Endometrial microvascular endothelial cells (primary cell): ENCODE results near the gene TMEM163. TPM values are rescaled to one million over a fixed set of nuclear protein-coding genes. Genes with fewer than 3 reads are reported as not detected.
"Not testable (repeated sequence)": the region's sequence is repeated elsewhere in the genome, so short reads cannot be mapped to it uniquely, and the experiment has no call there.

ENCODE experiments used
- in situ Hi-C: cut with HindIII; loops from 2 replicates; pipeline ENCODE4 v1.10.0; 2017; ENCODE audit warnings: low sequenced_read_pairs, low pct_unique_long_range_greater_than_20kb; ENCODE audit errors: inconsistent ontology term
- total RNA-seq: library from RNA; depleted of rRNA; stranded (reverse); fragments of >200 nt; gene quantifications from one replicate; pipeline ENCODE4 v1.2.3, GENCODE V29; 2015; ENCODE audit errors: inconsistent ontology term

The TMEM163 gene
- total RNA-seq, 1 donor from 2014 or later: 6.5 TPM

- in situ Hi-C loops: no loop called here
These were observed 125.3 kb downstream of the TMEM163 start for GRCh38 chr2:134593519-134593918.

GRCh38 chr2:134592377-134592776 lies 126.4 kb downstream of the TMEM163 start:
- in situ Hi-C loops: no loop called here

GRCh38 chr2:134591526-134591925 lies 127.3 kb downstream of the TMEM163 start:
- in situ Hi-C loops: no loop called here

- in situ Hi-C loops: no loop called here
These were observed 128.1 kb downstream of the TMEM163 start for GRCh38 chr2:134590679-134591078.

- in situ Hi-C loops: not testable (repeated sequence)
These were observed 129.4 kb downstream of the TMEM163 start for GRCh38 chr2:134589171-134590083.

- in situ Hi-C loops: no loop called here
These were observed 130.2 kb downstream of the TMEM163 start for GRCh38 chr2:134588556-134588955.

- in situ Hi-C loops: no loop called here
These were observed 132.4 kb downstream of the TMEM163 start for GRCh38 chr2:134586326-134586965.

- in situ Hi-C loops: no loop called here
These were observed 134.7 kb downstream of the TMEM163 start for GRCh38 chr2:134583997-134584520.

GRCh38 chr2:134583462-134583861 lies 135.3 kb downstream of the TMEM163 start:
- in situ Hi-C loops: no loop called here

- in situ Hi-C loops: no loop called here
These were observed 136.3 kb downstream of the TMEM163 start for GRCh38 chr2:134582547-134582899.

- in situ Hi-C loops: no loop called here
These were observed 136.8 kb downstream of the TMEM163 start for GRCh38 chr2:134581877-134582546.

GRCh38 chr2:134578316-134578715 lies 140.5 kb downstream of the TMEM163 start:
- in situ Hi-C loops: no loop called here

GRCh38 chr2:134576478-134576877 lies 142.3 kb downstream of the TMEM163 start:
- in situ Hi-C loops: no loop called here

GRCh38 chr2:134575888-134576287 lies 142.9 kb downstream of the TMEM163 start:
- in situ Hi-C loops: no loop called here

GRCh38 chr2:134574611-134575330 lies 144.0 kb downstream of the TMEM163 start:
- in situ Hi-C loops: no loop called here

GRCh38 chr2:134573724-134574123 lies 145.1 kb downstream of the TMEM163 start:
- in situ Hi-C loops: no loop called here

- in situ Hi-C loops: no loop called here
These were observed 145.8 kb downstream of the TMEM163 start for GRCh38 chr2:134573085-134573370.

GRCh38 chr2:134572314-134573084 lies 146.3 kb downstream of the TMEM163 start:
- in situ Hi-C loops: no loop called here
